ENCODE results near the gene CKMT1A.
"Not testable (repeated sequence)": the region's sequence is repeated elsewhere in the genome, so short reads cannot be mapped to it uniquely, and the experiment has no call there.

DNA sequence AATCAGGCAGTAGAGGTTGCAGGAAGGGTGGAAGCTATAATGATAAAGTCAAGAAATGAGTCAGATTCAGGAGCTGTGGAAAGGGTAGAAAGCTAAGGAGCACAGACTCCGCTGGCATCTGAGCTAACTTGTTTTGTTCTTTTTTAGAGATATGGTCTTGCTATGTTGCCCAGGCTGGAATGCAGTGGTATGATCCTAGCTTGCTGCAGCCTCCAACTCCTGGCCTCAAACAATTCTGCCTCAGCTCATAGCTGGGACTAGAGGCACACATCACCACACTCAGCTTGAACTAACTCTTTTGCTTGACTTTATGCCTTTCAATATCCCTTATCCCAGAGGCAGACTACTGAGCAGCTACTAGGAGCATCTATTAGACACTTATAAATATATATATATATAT lies 32.6 kb downstream of the CKMT1A start:
- TF ChIP-seq, protein P1, sequence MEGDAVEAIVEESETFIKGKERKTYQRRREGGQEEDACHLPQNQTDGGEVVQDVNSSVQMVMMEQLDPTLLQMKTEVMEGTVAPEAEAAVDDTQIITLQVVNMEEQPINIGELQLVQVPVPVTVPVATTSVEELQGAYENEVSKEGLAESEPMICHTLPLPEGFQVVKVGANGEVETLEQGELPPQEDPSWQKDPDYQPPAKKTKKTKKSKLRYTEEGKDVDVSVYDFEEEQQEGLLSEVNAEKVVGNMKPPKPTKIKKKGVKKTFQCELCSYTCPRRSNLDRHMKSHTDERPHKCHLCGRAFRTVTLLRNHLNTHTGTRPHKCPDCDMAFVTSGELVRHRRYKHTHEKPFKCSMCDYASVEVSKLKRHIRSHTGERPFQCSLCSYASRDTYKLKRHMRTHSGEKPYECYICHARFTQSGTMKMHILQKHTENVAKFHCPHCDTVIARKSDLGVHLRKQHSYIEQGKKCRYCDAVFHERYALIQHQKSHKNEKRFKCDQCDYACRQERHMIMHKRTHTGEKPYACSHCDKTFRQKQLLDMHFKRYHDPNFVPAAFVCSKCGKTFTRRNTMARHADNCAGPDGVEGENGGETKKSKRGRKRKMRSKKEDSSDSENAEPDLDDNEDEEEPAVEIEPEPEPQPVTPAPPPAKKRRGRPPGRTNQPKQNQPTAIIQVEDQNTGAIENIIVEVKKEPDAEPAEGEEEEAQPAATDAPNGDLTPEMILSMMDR (IDR thresholded peaks at IDR 0.05): not testable (repeated sequence)
- not testable (repeated sequence) for TF ChIP-seq EZH2phosphoT487 (IDR thresholded peaks at IDR 0.05)

Measured in neural progenitor cell (in vitro differentiated cells).